UCSD-AML1 (cell line): Measurements from ENCODE around the gene SEMA4B.

Experiments used
- DNase-seq: peaks from one replicate; lab custom pipeline; 2025; ENCODE audit not compliant: unreplicated experiment; lab: John Stamatoyannopoulos, UW

Gene SEMA4B

DNA sequence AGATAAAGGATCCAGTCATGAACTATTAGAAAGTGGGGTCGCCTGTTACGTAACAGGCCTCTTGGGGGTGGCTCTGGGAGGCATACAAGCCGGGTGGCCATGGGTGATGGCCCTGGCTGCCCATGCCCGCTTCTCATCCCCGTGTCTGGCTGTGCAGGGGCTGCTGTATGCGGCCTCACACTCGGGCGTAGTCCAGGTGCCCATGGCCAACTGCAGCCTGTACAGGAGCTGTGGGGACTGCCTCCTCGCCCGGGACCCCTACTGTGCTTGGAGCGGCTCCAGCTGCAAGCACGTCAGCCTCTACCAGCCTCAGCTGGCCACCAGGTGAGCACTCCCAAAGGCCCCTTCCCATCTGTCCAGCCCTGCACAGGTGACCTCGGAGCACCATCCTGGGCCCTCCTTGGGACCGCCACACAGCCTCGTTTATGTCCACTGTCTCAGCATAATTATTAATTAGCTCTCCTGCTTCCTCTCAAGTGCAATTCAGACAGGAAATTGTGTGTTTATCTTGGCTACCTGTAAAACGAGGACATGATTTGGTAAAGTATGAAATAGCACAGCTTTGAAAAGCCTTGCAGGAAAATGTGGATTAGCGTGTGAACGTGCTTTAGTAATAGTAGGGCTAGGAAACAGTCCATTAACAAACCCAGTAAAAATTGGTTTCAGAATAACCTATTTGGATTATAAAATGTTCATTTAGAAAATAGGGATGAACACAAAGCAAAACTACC, 24.5 kb downstream of the SEMA4B start:
- DNase-seq = no peak

DNA sequence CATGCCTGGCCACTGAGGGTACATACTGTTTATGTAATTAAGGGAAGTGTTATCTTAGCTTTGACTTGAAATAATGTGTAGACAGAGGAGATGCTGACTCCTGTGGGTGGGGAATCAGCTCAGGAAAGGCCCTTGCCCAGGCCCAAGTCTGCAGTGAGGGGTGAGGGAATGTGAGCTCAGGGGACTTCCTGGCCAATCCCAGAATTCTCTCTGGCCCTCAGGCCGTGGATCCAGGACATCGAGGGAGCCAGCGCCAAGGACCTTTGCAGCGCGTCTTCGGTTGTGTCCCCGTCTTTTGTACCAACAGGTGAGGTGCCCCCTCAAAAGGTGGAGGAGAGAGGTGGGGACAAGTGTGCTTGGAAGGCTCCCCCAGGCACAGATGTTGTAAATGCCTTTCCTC, 26.2 kb downstream of the SEMA4B start:
- no peak for DNase-seq

DNA sequence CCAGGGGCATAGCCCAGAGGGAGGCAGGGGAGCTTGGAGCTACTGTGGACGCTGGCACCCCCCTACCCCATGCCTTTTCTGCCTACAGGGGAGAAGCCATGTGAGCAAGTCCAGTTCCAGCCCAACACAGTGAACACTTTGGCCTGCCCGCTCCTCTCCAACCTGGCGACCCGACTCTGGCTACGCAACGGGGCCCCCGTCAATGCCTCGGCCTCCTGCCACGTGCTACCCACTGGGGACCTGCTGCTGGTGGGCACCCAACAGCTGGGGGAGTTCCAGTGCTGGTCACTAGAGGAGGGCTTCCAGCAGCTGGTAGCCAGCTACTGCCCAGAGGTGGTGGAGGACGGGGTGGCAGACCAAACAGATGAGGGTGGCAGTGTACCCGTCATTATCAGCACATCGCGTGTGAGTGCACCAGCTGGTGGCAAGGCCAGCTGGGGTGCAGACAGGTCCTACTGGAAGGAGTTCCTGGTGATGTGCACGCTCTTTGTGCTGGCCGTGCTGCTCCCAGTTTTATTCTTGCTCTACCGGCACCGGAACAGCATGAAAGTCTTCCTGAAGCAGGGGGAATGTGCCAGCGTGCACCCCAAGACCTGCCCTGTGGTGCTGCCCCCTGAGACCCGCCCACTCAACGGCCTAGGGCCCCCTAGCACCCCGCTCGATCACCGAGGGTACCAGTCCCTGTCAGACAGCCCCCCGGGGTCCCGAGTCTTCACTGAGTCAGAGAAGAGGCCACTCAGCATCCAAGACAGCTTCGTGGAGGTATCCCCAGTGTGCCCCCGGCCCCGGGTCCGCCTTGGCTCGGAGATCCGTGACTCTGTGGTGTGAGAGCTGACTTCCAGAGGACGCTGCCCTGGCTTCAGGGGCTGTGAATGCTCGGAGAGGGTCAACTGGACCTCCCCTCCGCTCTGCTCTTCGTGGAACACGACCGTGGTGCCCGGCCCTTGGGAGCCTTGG, 27.0 kb downstream of the SEMA4B start:
- DNase-seq = no peak

DNA sequence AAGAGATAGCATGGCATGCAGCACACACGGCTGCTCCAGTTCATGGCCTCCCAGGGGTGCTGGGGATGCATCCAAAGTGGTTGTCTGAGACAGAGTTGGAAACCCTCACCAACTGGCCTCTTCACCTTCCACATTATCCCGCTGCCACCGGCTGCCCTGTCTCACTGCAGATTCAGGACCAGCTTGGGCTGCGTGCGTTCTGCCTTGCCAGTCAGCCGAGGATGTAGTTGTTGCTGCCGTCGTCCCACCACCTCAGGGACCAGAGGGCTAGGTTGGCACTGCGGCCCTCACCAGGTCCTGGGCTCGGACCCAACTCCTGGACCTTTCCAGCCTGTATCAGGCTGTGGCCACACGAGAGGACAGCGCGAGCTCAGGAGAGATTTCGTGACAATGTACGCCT, 27.8 kb downstream of the SEMA4B start:
- no peak for DNase-seq

DNA sequence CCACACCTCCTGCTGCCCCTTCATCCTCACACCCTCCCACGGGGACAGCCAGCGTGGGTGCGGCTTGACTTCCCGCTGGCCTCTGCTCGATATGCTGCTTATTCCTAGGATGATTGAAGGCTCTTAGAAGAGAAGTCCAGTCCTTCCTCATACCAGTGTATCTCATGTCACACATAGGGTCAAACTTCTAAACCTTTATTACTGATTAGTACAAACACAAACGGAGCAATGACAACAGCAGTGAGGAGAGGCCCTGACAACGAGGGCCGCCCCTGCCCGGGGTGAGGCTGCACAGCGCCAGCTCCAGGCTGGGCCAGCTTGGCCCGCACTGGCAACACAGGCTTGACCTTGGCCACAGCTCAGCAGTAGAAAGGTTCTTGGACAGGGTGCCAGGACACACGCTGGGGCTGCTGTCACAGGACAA, 29.0 kb downstream of the SEMA4B start:
- DNase-seq = no peak

DNA sequence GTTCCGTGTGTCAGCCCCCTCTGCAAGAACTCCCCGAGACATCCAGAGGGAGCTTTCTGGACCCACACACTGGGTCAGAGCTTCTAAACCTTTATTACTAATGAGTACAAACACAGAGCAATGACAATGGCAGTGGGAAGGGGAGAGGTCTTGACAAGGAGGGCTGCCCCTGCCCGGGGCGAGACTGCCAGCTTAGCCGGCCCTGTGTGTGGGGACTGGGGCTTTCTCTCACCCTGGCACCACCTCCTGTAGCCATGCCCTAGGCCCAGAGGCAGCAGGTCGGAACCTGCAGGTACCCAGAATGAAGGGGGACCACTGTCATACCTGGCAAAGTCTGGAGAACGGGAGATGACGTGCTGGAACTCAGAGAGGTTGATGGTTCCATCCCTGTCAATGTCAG, 29.5 kb downstream of the SEMA4B start:
- DNase-seq = no peak

DNA sequence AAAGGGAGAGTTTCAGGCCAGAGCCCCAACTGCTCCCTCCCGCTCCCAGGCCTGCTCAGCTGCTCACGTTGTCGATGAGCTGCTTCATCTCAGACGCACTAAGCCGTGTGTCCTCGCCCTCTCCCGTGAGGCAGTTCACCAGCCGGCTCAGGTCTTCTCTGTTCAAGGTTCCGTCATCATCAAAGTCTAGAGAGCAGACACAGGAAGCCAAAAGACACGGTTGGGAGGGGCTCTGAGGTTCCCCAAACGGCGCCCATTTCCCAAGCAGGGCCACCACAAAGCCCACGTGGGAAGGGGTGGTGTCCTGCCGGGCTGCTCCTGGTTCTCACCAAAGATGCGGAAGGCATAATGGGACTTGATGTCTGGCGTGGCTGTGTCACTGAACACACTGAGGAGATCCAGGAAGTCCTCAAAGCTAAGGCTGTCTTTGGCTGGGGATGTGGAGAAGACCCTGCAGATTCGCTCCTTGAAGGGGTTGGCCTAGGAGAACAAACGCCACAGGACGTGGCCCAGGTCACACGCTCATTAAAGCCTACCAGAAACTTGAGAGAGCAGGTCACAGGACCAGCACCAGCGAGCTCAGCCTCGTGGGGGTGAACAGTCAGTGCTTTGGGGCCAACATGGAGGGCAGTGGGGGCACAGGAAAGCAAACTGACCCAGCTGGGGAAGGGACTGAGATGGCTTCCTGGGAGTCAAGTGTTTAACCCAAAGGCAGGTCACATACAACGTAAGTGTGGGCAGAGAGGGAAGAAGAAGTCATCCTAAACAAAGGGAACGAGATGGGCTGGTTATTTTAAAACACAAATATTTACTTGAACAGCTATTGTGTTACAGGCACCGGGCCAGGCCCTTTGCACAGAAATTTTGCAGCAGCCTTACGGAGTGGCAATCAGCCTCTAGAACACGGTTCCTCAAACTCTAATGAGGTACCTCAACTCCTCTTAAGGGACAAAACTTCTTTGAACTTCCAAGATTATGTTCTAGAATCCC, 30.2 kb downstream of the SEMA4B start:
- DNase-seq = no peak

DNA sequence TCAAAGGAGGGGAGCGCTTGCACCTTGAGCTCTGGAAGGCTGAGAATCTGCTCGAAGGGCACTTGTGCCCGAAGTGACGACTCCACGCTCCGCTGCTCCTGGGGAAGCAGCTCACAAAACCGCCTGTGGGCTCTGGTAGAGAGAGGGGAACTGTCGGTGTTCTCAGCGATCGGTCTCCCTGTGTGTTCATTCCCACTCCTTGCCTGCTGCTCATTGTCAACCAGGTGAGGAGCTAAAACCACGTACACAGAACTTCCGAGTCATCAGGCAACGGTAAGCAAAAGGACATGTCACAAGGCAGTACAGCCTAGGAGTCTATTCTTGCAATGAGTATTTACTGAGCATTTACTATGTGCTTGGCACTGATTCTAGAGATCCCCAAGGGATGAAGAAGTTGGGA, 31.1 kb downstream of the SEMA4B start:
- no peak for DNase-seq

DNA sequence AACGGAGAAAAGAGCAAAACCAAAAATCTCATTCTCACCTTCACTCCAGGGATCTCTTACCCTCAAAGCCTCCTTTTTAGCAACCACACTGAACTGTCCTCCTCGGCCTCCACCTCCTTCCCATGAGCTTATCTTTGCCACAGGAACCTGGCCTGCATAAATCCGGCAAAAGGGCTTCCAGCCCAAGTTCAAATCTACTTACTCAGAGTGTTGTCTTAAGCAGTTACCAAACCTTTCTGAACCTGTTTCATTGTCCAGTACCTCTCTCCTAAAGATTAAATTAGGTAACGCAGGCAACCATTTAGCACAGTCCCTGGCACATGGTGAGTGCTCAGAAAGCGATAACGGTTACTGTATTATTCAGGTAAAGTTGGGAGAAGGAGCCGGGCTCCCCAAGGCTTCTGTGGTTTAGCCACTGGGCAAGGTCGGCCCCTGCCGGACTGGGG, 31.8 kb downstream of the SEMA4B start:
- no peak for DNase-seq

DNA sequence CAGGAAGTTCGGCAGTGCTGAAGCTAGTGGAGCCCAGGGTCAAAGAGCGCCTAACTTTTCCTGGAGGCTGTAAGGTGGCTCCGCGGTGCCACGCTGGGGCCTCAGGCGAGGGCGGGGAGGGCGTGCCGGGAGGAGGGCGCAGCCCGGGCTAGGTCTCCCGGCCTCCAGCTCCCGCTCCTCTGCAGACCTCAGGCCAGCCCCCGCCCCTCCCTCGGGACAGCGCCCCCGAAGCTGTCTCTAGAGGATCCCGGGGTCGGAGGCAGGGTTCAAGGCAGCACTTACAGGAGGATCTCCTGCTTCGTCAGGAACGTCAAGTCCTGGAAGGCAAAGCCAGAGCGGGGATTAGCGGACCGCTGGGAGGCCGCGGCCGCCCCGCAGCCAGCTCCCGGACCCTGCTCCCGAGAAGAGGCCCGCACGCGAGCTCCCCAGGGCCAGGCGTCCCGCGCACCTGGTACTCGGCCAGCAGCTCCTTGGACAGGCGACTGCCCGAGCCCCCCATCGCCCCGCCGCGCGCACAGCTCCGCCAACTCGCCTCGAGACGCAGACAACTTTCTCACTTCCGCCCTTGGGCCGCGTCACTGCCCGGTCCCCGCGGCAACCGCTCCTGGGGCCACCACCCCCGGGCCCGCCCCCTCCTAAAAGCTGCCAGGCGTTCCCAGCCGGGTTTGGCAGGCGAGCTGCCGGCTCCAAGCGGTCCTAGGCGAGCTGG, 32.4 kb downstream of the SEMA4B start, which contains the start of gene CIB1:
CIB1 (minus strand) TSS at position 555 of the 709 bp plus-strand sequence; CDS start at position 499, 56 bp downstream.
- DNase-seq = peak; percentile 99

DNA sequence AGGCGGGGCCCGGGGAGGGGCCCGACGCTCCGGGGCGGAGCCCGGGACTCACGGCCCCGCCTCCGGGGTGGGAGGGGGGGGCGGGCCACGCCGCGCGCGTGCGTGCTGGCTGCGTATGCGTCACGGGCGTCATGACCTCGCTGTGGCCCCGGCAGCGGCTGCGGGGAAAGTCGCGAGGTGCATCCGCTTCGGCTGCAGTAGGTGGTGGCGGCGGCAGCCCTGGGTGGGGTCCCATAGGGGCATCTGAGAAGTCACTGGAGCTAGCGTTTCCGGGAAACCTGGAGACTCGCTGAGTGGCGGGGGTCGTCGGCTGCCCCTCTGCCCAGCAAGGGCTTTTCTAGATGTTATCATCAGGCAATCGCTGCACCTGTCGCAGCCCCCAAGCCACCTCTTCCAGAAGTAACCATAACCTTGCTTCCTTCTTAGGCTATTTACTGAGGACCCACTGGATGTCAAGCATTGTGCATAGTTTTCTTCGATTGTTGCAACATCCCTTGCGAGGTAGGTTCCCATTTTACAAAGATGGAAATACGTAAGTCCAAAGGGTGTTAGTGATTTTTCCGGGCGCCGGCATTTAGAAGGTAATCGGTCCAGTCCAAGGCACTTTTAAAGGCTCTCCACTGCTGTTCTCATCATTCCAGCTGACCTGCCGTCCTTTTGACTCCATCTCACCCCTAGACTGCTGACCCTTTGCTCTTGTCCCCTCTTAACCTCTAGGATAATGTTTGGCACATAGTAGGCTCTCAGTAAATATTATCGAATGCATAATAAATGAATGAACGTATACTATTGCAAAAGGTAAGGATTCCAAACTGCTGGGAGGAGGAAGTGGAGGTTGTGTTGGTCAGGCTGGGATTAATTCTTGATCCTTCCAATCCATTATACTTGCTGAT, 33.2 kb downstream of the SEMA4B start, which contains the start of gene GDPGP1:
GDPGP1 (plus strand) TSS at position 114 of the 893 bp plus-strand sequence. CDS start 6,700 bp downstream, outside the sequence.
- no peak for DNase-seq

DNA sequence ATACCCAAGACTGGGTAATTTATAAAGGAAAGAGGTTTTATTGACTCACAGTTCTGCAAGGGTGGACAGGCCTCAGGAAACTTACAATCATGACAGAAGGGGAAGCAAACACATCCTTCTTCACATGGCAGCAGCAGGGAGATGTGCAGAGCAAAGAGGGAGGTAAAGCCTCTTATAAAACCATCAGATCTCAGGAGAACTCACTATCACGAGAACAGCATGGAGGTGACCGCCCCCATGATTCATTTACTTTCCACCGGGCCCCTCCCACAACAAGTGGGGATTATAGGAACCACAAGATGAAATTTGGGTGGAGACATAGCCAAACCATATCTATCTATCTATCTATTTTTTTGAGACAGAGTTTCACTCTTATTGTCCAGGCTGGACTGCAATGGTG, 38.2 kb downstream of the SEMA4B start:
- DNase-seq = no peak

DNA sequence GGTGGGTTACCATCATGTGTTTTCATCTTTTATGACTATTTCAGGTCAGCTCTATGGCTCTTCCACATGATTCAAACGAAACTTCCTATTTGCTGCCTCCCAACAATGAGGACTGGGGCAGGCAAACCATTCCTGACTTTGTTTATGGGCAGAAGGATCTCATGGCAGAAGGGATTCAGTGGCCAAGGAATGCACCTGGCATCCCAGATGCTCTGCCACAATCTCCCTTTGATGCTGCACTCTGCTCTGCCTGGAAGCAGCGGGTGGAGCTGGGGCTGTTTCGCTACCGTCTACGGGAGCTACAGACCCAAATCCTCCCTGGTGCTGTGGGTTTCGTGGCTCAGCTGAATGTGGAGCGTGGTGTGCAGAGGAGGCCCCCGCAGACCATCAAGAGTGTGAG, 39.7 kb downstream of the SEMA4B start:
- DNase-seq = no peak

DNA sequence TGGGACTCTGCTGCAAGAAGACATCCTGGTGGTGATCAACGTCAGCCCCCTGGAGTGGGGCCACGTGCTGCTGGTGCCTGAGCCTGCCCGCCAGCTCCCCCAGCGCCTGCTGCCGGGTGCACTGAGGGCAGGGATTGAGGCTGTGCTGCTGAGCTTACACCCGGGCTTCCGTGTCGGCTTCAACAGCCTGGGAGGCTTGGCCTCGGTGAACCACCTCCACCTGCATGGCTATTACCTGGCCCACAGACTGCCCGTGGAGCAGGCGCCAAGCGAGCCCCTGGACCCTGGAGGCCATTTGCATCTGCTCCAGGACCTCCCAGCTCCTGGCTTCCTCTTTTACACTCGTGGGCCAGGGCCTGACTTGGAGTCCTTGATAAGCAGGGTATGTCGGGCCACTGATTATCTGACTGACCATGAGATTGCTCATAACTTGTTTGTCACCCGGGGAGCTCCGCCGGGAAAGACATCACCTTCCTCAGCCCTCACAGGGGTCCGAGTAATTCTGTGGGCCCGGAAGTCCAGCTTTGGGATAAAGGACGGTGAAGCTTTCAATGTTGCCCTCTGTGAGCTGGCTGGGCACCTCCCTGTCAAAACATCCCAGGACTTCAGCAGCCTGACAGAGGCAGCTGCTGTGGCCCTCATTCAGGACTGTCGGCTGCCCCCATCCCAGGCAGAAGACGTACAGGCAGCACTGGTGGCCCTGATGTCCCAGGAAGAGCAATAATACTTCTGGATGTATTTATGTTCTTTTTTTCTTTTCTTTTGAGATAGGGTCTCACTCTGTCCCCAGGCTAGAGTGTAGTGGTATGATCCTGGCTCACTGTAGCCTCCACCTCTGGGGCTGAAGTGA, 40.4 kb downstream of the SEMA4B start:
- DNase-seq = no peak

DNA sequence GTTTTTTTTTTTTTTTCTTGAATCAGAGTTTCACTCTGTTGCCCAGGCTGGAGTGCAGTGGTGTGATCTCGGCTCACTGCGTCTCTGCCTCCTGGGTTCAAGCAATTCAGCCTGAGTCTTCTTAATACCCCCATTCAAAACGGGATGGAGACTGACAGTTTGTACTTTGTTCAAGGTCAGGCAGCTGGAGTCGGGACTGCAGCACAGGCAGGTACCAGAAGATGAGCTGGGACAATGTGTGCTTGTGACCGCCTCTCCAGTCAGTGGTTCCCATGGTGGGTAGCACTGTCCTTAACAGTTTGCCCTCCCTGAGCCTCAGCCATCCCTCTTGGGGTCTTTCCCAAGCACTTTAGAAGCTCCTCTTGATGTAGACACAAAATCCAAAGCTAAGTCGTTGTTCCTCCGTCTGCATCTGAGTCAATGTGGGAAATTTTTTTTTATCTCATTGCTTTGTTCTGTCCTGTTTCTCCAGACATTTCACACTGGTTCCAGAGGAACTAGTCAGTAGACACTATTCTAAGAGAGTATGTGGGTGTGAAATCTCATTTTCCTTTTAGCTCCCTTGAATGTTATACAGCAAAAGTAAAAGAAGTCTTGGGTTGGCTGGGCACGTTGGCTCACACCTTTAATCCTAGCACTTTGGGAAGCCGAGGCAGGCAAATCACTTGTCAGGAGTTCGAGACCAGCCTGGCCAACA, 43.0 kb downstream of the SEMA4B start:
- no peak for DNase-seq

DNA sequence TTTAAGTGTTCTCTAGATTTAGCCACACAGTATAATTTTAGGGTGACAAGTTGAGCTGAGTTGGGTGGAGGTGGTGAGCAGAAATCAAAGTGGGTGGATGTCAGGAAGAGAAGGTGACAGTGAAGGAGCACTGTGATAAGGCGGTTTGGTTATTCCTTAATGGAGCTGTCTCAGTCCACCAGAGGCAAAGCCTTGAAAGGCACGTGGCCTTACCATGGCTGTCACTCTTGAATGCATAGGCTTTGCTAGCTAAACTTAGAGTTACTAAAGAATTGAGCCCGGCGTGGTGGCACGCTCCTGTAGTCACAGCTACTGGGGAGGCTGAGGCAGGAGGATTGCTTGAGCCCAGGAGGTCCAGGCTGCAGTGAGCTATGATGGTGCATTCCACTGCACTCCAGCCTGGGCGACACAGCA, 47.7 kb downstream of the SEMA4B start:
- DNase-seq = no peak

DNA sequence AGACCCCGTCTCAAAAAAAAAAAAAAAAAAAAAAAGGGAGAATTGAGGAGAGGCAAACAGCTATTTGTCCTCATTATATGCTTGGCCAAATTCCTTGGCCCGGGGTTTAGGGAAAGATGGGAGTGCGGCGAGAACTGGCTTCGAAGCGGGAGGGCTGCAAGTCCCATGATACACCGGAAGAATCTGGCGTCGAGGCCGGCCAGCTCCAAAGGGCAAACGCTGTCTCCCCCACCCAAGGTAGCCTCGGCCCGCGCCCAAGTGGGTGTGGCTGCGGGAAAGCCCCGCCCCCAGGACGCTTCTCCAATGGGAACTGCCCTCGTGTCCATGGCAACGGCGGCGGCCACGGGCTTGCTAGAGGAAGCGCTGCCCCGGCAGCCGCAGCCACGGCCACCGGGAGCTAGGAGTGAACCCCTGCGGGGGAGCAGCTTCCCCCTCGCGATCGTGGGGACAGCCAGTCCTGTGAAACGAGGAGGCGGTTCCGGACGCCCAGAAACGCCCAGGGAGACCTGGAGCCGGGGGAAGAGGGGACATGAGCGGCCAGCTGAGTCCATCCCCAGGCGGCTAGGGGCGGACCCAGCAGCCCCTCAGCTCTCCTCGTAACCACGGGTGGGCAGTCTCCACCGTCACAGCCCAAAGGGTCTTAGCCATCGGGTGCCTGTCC, 48.2 kb downstream of the SEMA4B start, which contains the start of gene TTLL13:
TTLL13 (plus strand) TSS at position 354 of the 661 bp plus-strand sequence. CDS start 1,075 bp downstream, outside the sequence.
- DNase-seq = peak; percentile 86
